ENCODE data around the gene NELFB. TPM values are rescaled to one million over a fixed set of nuclear protein-coding genes. Genes with fewer than 3 reads are reported as not detected.

NELFB gene
- total RNA-seq, 2 experiments from 2014 or later = 47.0 to 47.1 TPM

DNA sequence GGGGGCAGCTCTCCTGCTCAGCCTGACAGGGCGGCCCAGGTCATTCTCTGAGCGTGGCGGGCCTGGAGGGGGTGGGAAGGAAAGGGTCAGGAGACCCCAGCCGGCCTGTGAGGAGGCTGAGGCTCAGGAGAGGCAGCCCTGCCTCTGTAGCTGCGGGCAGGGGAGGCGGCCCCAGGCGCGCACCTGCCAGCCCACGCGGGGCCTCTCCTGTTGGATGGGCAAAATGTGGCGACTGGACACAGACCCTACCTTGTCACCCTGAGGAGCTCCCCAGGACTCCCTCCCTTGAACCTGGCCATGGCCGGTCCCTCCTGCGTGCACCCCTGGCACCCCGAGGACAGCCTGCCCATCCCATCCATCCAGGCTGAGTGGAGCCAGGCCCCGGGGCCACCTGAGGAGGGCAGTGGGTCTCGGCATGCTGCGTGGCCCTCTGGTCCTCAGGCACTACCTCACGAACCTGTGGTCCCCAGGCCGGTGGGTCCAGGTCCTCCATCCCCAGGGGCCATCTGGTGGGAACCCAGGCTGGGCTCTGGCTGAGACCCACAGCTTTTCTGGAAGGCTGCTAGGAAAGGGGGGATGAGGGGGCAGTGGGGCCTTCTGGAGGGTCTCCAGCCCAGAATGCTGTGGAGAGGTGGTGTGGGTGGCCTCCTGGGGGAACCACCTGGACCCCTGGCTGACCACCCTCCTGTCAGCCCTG is 62.0 kb downstream of the NELFB start:
- H3K36me3 Mint-ChIP-seq (ENCODE audit: low read depth) = no peaks in the 10 kb centered on the region
- DNase-seq = no peak
- no peak overlapping the region for H3K4me3 Mint-ChIP-seq
- H3K27me3 Mint-ChIP-seq (ENCODE audit: low read depth) = peaks cover 3% of the 10 kb centered on the region
- CTCF ChIA-PET = interaction anchor here (1.4 kb wide), 1 partner anchor 15 kb away, joined by 3 read pairs; the partner anchor contains the start of gene NRARP
- H3K4me1 Mint-ChIP-seq (ENCODE audit: low read depth) = peaks cover 4% of the 10 kb centered on the region
- intact Hi-C loops (cut with micrococcal nuclease) = no loop called here
- H3K9me3 Mint-ChIP-seq = no peaks in the 10 kb centered on the region
- no peak overlapping the region for H3K27ac Mint-ChIP-seq

DNA sequence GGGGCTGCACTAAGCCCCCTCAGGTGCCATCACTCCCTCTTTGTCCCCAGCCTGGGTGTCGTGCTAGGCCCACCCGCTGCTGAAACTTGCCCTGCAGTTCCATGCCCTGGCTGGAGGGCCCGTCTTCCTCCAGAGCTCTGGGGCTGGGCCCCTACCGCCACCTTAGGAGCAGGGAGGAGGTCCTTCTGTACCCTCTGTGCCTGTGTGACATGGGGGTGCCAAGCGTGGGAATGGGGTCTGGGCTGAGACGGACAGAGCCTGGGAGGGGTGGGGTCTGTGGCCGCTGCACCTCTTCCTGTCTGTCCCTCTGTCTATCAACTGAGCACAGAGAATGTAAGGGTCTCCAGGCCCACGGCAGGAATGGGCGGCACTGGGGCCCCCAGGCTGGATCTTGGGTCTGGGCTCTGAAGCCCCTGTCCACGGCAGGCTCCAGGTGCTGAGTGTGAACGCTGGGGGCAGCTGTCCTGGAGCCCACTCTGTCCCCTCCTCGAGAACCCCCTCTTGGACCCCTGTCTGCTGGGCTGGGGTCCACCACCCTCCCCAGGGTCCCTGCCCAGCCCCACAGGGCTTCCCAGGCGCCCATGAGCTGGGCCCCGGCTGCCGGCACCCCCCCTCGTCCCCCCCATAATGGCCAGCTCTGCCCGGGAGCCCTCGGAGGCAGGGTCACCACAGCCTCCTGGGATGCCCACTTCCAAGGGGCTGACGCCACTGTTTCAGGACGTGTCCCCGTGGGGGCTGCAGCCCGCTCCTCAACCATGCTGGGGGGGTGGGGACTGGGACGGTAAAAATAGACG is 62.8 kb downstream of the NELFB start:
- Mint-ChIP-seq H3K36me3 (ENCODE audit: low read depth) (no peaks in the 10 kb centered on the region), H3K4me1 (ENCODE audit: low read depth) (peaks cover 4% of the 10 kb centered on the region), H3K4me3 (no peak overlapping the region), H3K27ac (no peak overlapping the region), H3K9me3 (no peaks in the 10 kb centered on the region), H3K27me3 (ENCODE audit: low read depth) (peaks cover 3% of the 10 kb centered on the region)
- DNase-seq = no peak
- intact Hi-C loops (cut with micrococcal nuclease) = no loop called here
- CTCF ChIA-PET = no interaction called here

DNA sequence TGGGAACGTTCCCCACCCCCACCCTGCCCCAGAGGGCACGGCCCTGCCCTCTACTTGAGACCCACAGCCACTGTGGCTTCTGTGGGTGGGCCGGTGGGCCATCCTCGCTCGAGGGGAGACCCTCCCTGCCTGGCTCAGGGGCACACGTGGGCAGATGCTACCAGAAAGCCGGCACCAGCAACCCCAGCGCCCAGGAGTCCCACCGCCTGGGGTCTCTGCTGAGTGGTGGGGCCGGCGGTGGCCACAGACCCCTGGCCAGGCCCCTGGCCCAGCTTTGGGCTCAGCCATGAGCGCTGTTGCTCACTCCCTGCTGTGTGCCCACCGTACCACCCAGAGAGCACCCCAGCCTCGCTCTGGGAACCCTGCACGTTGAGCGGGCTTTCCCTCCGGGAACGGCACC is 63.5 kb downstream of the NELFB start:
- H3K27me3 Mint-ChIP-seq (ENCODE audit: low read depth) = peaks cover 3% of the 10 kb centered on the region
- intact Hi-C loops (cut with micrococcal nuclease) = no loop called here
- H3K9me3 Mint-ChIP-seq = no peaks in the 10 kb centered on the region
- no peak for DNase-seq
- CTCF ChIA-PET = no interaction called here
- H3K4me3 Mint-ChIP-seq = no peak overlapping the region
- H3K36me3 Mint-ChIP-seq (ENCODE audit: low read depth) = no peaks in the 10 kb centered on the region
- H3K27ac Mint-ChIP-seq = no peak overlapping the region
- H3K4me1 Mint-ChIP-seq (ENCODE audit: low read depth) = peaks cover 4% of the 10 kb centered on the region

DNA sequence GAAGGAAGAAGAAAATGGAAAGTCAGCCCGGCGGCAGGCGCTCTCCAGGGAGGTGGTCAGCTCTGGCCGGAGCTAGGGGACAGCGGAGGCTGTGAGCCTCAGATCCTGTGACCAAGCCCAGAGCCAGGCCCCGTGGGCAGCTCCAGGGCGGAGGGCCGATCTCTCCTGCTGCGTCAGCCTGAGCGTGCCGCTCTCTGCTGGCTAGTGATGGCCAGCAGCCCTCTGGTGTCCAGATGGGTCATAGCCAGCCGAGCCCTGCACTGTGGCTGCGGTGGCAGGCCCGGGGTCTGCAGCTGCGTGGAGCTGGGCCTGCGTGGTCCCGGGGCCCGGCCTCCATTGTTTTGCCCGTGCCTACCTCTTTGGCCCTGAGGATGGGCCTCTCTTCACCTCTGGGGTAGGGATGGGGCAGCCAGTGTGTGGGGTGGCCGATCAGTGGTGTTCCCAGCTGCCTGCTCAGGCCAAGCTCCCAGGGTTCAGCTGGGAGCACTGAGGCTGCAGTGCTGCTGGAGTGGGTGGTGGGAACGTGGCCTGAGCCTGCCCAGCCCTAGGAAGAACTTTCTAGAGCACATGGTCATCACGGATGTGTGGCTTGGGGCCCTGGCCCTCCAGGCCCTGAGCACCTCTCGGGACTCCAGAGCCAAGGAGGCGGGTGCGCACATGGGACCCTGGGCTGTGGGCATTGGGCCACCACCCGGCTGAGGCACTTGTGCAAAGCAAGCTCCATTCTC is 64.0 kb downstream of the NELFB start:
- Mint-ChIP-seq H3K9me3 (no peaks in the 10 kb centered on the region), H3K27me3 (ENCODE audit: low read depth) (peaks cover 3% of the 10 kb centered on the region), H3K4me1 (ENCODE audit: low read depth) (peaks cover 4% of the 10 kb centered on the region), H3K27ac (no peak overlapping the region), H3K4me3 (no peak overlapping the region), H3K36me3 (ENCODE audit: low read depth) (no peaks in the 10 kb centered on the region)
- no peak for DNase-seq
- CTCF ChIA-PET = no interaction called here
- intact Hi-C loops (cut with micrococcal nuclease) = no loop called here

DNA sequence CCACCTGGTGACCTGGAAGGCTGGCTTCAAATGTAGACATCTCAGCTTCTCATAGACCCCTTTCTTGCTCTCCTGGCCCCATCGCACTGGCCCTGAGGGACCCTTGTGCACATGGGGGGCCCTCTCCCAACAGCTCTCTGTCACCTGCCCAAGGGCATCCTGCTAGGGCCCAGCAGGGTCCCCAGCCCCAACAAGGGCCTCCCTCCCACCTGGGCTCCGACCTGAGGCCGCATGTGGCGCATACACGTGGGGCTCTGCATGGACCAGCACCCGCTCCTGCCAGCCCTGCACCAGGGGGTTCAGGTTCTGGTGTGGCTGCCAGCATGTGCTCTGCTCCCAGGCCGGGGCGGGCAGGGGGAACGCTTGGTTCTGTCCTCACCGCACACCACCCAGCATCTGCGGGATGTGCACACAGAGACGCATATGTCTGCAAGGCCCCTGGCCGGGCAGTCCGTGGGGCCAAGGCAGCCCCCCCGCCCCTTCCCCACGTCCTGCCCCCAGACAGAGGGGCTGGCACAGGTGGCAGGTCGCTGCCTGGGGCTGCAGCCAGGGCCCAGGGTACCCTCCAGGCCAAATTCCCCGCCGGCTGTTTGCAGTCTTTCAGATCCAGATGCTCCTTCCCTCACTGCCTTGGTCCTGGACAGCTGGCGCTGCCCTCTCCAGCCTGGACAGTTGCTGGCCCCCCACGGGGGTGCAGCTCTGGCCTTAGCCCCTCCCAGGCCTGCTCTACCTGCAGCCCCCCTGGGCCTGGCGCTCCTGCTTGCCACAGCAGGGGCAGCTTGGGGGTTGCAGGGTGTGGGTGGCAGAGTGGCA is 64.8 kb downstream of the NELFB start:
- peaks cover 4% of the 10 kb centered on the region for H3K4me1 Mint-ChIP-seq (ENCODE audit: low read depth)
- H3K27me3 Mint-ChIP-seq (ENCODE audit: low read depth) = peaks cover 4% of the 10 kb centered on the region
- CTCF ChIA-PET = no interaction called here
- no peak for DNase-seq
- no peaks in the 10 kb centered on the region for H3K36me3 Mint-ChIP-seq (ENCODE audit: low read depth)
- intact Hi-C loops (cut with micrococcal nuclease) = no loop called here
- no peak overlapping the region for H3K27ac Mint-ChIP-seq
- no peak overlapping the region for H3K4me3 Mint-ChIP-seq
- H3K9me3 Mint-ChIP-seq = no peaks in the 10 kb centered on the region

DNA sequence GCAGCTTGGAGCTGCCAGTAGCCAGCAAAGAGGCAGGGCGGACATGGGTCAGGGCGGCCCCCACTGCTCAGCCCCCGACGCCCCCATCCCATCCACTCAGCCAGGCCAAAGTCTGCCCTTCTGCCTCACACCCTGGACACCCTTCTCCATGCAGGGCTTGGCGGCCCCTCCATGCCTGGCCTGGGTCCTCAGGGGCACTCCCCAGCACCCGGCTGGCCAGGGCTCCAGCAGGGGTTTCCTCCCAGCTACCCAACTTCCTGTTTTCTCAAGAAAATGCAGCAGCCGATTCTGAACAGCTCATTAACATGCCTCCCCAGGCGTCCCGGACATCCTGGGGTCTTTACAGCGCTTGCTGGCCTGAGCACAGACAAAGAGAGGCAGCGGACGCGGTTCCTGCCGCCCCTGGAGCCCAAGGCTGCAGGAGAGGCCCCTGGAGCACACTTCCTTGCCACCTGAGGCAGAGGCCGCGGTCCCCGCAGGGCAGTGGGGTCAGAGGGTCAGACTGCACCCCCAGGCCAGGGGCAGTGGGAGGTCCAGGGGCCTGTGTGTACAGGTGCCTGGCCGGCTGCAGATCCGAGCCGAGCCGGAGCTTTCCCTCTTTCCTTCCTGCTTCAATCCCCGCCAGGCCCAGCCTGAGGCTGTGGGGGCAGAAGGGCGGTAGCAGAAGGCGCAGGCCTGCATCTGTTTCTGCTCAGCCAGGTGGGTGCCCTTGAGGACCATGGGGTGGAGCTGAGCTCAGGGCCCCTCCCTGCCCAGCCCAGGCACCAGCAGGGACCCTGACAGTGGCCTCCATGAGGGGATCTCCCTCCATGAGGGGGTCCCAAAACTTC is 65.6 kb downstream of the NELFB start:
- intact Hi-C loops (cut with micrococcal nuclease) = no loop called here
- Mint-ChIP-seq H3K4me3 (no peak overlapping the region), H3K36me3 (ENCODE audit: low read depth) (no peaks in the 10 kb centered on the region), H3K27me3 (ENCODE audit: low read depth) (peaks cover 6% of the 10 kb centered on the region), H3K27ac (no peak overlapping the region), H3K4me1 (ENCODE audit: low read depth) (peaks cover 4% of the 10 kb centered on the region), H3K9me3 (no peaks in the 10 kb centered on the region)
- no peak for DNase-seq
- CTCF ChIA-PET = interaction anchor here (1.3 kb wide), 1 partner anchor 19 kb away, joined by 3 read pairs; the partner anchor contains the start of gene NRARP

DNA sequence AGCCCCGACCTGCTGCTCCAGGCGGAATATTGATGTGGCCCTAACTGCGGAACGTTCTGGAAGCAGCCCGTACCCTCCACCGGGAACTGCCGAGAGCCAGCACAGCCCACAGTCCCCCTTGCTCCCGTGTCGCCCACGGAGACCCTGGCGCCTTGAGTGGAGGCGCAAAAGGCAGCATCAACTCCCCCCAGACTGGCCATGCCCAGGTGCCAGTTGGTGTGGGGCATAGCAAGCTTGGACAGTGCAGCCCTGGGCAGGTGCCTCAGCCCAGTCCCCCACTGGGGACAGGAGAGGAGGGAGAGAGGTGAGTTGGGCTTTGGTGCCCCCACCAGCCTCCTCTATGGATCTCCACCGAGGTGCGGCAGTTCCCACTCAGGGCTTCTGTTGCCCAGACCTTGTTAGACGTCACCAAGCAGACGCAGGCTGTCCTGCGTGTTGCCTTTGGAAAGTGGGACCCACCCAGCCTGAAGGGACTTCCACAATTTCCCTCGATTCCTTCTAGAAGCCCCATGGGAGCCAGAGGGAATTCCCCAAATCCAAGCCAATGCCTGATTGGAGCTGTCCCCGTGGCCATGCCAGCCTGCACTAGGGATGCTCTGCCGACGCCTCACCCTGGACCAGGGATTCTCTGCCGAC is 66.7 kb downstream of the NELFB start:
- H3K27ac Mint-ChIP-seq = no peak overlapping the region
- CTCF ChIA-PET = interaction anchor here (1.3 kb wide), 1 partner anchor 20 kb away, joined by 3 read pairs; the partner anchor contains the start of gene NRARP
- peaks cover 12% of the 10 kb centered on the region for H3K4me1 Mint-ChIP-seq (ENCODE audit: low read depth)
- H3K9me3 Mint-ChIP-seq = no peaks in the 10 kb centered on the region
- DNase-seq = no peak
- intact Hi-C loops (cut with micrococcal nuclease) = no loop called here
- no peak overlapping the region for H3K4me3 Mint-ChIP-seq
- H3K27me3 Mint-ChIP-seq (ENCODE audit: low read depth) = peaks cover 8% of the 10 kb centered on the region
- H3K36me3 Mint-ChIP-seq (ENCODE audit: low read depth) = no peaks in the 10 kb centered on the region

Other genes with a start within 250 kb of the NELFB start
- gene ABCA2, start 227.1 kb upstream of the NELFB start, total RNA-seq = 1 to 10 TPM; 4.1 to 4.7 TPM
- gene FUT7, start 223.2 kb upstream of the NELFB start, total RNA-seq = not detected
- gene NPDC1, start 209.2 kb upstream of the NELFB start, total RNA-seq = 10 to 100 TPM; 14.2 to 15.9 TPM
- gene ENTPD2, start 201.3 kb upstream of the NELFB start, total RNA-seq = not detected
- 1 to 10 TPM; 3.8 to 3.9 TPM for gene SAPCD2, start 184.8 kb upstream of the NELFB start, total RNA-seq
- gene UAP1L1, start 177.8 kb upstream of the NELFB start, total RNA-seq = 1 to 10 TPM; 2.6 to 3.4 TPM
- 10 to 100 TPM; 18.7 to 18.9 TPM for gene MAN1B1, start 168.3 kb upstream of the NELFB start, total RNA-seq
- gene DPP7, start 140.6 kb upstream of the NELFB start, total RNA-seq = 100 to 1,000 TPM; 162 to 167 TPM
- gene GRIN1, start 116.2 kb upstream of the NELFB start, total RNA-seq = under 1 TPM in 1 of 2 experiments, not detected in 1; 0.35 TPM
- gene LRRC26, start 85.3 kb upstream of the NELFB start, total RNA-seq = not detected
- gene TMEM210, start 83.3 kb upstream of the NELFB start, total RNA-seq = not detected
- 10 to 100 TPM; 34.8 to 36.6 TPM for gene ANAPC2, start 66.8 kb upstream of the NELFB start, total RNA-seq
- 10 to 100 TPM; 48.2 to 49.9 TPM for gene SSNA1, start 66.7 kb upstream of the NELFB start, total RNA-seq
- 1 to 10 TPM; 2.1 to 2.6 TPM for gene TPRN, start 54.6 kb upstream of the NELFB start, total RNA-seq
- gene TMEM203, start 49.7 kb upstream of the NELFB start, total RNA-seq = 10 to 100 TPM; 21.8 to 23.2 TPM
- 10 to 100 TPM; 25.3 to 26.1 TPM for gene NDOR1, start 49.6 kb upstream of the NELFB start, total RNA-seq
- gene RNF208, start 33.1 kb upstream of the NELFB start, total RNA-seq = 1 to 10 TPM; 4.9 to 5.0 TPM
- gene CYSRT1, start 30.2 kb upstream of the NELFB start, total RNA-seq = under 1 TPM; 0.17 to 0.26 TPM
- gene RNF224, start 27.8 kb upstream of the NELFB start, total RNA-seq = not detected
- not detected for gene SLC34A3, start 24.4 kb upstream of the NELFB start, total RNA-seq
- 100 to 1,000 TPM; 193 to 196 TPM for gene TUBB4B, start 14.0 kb upstream of the NELFB start, total RNA-seq
- not detected for gene STPG3, start 4.0 kb upstream of the NELFB start, total RNA-seq
- 1 to 10 TPM in 1 of 2 experiments, under 1 TPM in 1; 0.93 to 1.1 TPM for gene TOR4A, start 22.4 kb downstream of the NELFB start, total RNA-seq
- 1 to 10 TPM; 1.8 to 2.2 TPM for gene NRARP, start 46.9 kb downstream of the NELFB start, total RNA-seq
- gene EXD3, start 167.8 kb downstream of the NELFB start, total RNA-seq = 10 to 100 TPM; 11.2 to 12.7 TPM
- 1 to 10 TPM; 1.0 to 1.2 TPM for gene NOXA1, start 168.1 kb downstream of the NELFB start, total RNA-seq
- gene ENTPD8, start 186.0 kb downstream of the NELFB start, total RNA-seq = not detected
- gene NSMF, start 204.0 kb downstream of the NELFB start, total RNA-seq = 10 to 100 TPM; 33.2 to 35.7 TPM

Measured in activated naive CD4-positive, alpha-beta T cell treated with anti-CD3 and anti-CD28 coated beads for 36 hours (primary cell).